ENCODE results near the gene MUC21. TPM values are rescaled to one million over a fixed set of nuclear protein-coding genes. Genes with fewer than 3 reads are reported as not detected.
A peak's percentile ranks its signal among the peaks of the same experiment; 100 is the strongest.

Gene MUC21
- total RNA-seq, 4 donors from 2014 or later = 0.13 to 9.9 (median 1.2) TPM

- 95 to 100% methylated on average over 2 to 6 of the region's 6 CpGs for WGBS, 2 donors (ENCODE audit: low coverage in 1 of 2)
- Histone ChIP-seq H3K27me3 (peaks cover 42% of the 10 kb centered on the region), H3K9me3 (no peaks in the 10 kb centered on the region), H3K4me3 (no peak overlapping the region), H3K4me1 (no peaks in the 10 kb centered on the region), H3K36me3 (no peaks in the 10 kb centered on the region), H3K27ac (no peak overlapping the region)
- TF ChIP-seq POLR2A (IDR thresholded peaks at IDR 0.05) (no peak), EP300 (IDR thresholded peaks at IDR 0.05) (no peak), POLR2AphosphoS5 (IDR thresholded peaks at IDR 0.05) (no peak)
- TF ChIP-seq, protein P1, sequence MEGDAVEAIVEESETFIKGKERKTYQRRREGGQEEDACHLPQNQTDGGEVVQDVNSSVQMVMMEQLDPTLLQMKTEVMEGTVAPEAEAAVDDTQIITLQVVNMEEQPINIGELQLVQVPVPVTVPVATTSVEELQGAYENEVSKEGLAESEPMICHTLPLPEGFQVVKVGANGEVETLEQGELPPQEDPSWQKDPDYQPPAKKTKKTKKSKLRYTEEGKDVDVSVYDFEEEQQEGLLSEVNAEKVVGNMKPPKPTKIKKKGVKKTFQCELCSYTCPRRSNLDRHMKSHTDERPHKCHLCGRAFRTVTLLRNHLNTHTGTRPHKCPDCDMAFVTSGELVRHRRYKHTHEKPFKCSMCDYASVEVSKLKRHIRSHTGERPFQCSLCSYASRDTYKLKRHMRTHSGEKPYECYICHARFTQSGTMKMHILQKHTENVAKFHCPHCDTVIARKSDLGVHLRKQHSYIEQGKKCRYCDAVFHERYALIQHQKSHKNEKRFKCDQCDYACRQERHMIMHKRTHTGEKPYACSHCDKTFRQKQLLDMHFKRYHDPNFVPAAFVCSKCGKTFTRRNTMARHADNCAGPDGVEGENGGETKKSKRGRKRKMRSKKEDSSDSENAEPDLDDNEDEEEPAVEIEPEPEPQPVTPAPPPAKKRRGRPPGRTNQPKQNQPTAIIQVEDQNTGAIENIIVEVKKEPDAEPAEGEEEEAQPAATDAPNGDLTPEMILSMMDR (IDR thresholded peaks at IDR 0.05) = no peak
- no peak for ATAC-seq
Measured at GRCh38 chr6:30948811-30949210, 34.7 kb upstream of the MUC21 start.

DNA sequence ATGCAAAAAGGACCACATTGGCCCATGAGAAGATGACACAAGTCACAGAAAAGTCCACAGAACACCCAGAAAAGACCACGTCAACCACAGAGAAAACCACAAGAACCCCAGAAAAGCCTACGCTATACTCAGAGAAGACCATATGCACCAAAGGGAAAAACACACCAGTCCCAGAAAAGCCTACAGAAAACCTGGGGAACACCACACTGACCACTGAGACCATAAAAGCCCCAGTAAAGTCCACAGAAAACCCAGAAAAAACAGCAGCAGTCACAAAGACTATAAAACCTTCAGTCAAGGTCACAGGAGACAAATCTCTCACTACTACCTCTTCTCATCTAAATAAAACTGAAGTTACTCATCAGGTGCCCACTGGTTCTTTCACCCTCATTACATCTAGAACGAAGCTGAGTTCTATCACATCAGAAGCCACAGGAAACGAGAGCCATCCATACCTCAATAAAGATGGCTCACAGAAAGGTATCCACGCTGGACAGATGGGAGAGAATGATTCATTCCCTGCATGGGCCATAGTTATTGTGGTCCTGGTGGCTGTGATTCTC lies 31.5 kb upstream of the MUC21 start:
- no peak for ATAC-seq
- Histone ChIP-seq H3K4me3 (no peak overlapping the region), H3K27me3 (peaks cover 57% of the 10 kb centered on the region), H3K36me3 (no peaks in the 10 kb centered on the region), H3K4me1 (peaks cover 0 to 15% (median 0%) of the 10 kb centered on the region in 3 donors), H3K9me3 (no peaks in the 10 kb centered on the region), H3K27ac (no peak overlapping the region)
- WGBS, 2 donors (ENCODE audit: low coverage in 1 of 2) = 70 to 94% methylated on average over 4 to 5 of the region's 5 CpGs
- TF ChIP-seq POLR2A (IDR thresholded peaks at IDR 0.05) (no peak), POLR2AphosphoS5 (IDR thresholded peaks at IDR 0.05) (no peak), EP300 (IDR thresholded peaks at IDR 0.05) (no peak)
- TF ChIP-seq, protein P1 (IDR thresholded peaks at IDR 0.05) = no peak

DNA sequence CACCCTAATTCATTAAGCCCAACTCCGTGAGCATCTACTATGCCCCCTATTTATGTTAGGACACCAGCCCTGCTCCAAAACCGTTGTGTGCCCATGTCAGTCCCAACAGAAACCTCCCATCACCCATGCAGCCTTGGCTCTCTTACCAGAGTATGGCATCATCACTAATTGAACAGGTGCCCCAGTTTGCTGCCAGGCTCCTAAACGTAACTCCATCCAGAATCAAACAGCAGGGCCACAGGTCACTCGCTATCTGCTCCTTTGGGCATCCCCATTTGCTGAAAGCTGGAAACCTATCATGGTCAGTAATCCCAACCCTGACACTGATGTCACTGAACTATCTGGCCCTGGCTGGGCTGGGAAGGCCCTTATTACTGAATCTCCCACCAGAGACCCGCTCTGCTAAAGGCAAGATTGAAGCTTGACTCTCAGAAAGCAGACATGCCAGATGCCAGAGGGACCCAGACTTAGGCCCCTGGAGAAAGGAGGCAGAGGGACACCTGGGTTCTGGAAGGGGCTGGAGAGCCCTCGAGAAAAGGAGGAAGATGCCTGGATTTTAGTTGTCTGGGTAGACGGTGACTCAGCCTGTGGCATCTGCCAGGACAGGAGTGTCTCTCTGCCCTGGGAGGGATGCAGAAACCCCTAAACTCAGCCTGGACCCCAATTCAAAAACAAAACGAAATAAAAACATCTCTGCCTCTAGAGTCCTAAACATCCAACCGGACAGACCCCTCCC lies 28.7 kb upstream of the MUC21 start:
- Histone ChIP-seq H3K27me3 (peaks cover 59% of the 10 kb centered on the region), H3K4me1 (peaks cover 0 to 15% (median 0%) of the 10 kb centered on the region in 3 donors), H3K36me3 (no peaks in the 10 kb centered on the region), H3K4me3 (peak overlapping the region in 1 of 2 donors; percentile 54), H3K27ac (peak overlapping the region in 2 of 4 donors; percentile 27 to 63), H3K9me3 (no peaks in the 10 kb centered on the region)
- ATAC-seq = no peak
- WGBS, 2 donors (ENCODE audit: low coverage in 1 of 2) = 33 to 73% methylated on average over 3 to 5 of the region's 9 CpGs
- no peak for TF ChIP-seq EP300 (IDR thresholded peaks at IDR 0.05)
- TF ChIP-seq, protein P1 (IDR thresholded peaks at IDR 0.05) = no peak
- TF ChIP-seq POLR2A (IDR thresholded peaks at IDR 0.05) = no peak
- no peak for TF ChIP-seq POLR2AphosphoS5 (IDR thresholded peaks at IDR 0.05)

DNA sequence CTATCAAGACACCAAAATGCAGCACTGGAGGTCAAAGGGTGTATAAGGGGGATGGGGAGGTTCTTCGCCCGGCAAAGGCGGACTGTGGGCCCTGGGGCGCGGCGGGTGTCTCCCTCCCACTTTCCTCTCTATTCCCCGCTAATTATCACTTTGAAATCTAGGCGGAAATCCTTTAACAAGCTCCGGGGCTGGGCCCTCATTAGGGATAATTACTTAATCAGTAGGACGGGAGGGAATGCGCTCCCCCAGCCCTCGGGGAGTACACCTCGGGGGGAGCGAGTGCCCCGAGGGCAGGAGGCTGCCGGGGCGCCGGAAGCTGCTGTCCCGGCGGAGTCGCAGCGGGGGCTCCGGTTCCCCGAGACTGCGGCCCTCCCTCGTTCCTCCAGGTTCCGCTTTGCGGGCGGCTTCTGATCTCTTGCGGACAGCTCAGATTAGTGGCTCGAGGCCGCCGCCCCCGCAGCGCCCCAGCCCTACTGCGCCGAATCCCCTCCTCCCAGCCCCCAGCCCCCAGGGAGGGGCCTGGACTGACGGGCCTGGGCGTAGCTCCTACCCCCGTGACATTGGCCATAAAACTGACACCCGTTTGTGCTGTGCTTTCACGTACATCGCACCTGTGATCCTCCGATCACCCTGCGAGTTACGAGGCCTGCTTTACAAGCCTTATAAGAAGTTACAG lies 28.0 kb upstream of the MUC21 start:
- Histone ChIP-seq H3K36me3 (no peaks in the 10 kb centered on the region), H3K27ac (peak overlapping the region in 2 of 4 donors; percentile 27 to 63), H3K4me3 (peak overlapping the region; percentile 10 to 54), H3K9me3 (no peaks in the 10 kb centered on the region), H3K27me3 (peaks cover 53% of the 10 kb centered on the region), H3K4me1 (peaks cover 0 to 15% (median 0%) of the 10 kb centered on the region in 3 donors)
- no peak for TF ChIP-seq POLR2A (IDR thresholded peaks at IDR 0.05)
- TF ChIP-seq POLR2AphosphoS5 (IDR thresholded peaks at IDR 0.05) = no peak
- TF ChIP-seq, protein P1 (IDR thresholded peaks at IDR 0.05) = no peak
- TF ChIP-seq EP300 (IDR thresholded peaks at IDR 0.05) = no peak
- peak; percentile 63 for ATAC-seq
- 13 to 32% methylated on average over 9 to 19 of the region's 46 CpGs for WGBS, 2 donors (ENCODE audit: low coverage in 1 of 2)

Data from gastroesophageal sphincter (tissue), 4 donors.